K562 (cell line): ENCODE data around the gene TMEM273. TPM values are rescaled to one million over a fixed set of nuclear protein-coding genes. Genes with fewer than 3 reads are reported as not detected.

Experiments used
- ATAC-seq: fragments of 200-7000 bp; cut with Tn5 transposase; 3 replicates; pipeline ENCODE4 v1.9.1; 2020; ENCODE audit warnings: moderate library complexity
- BruUV-seq: library from RNA; stranded (reverse); fragments of 400-500 nt; replicated peaks from 2 replicates; lab custom pipeline; 2021; lab: Mats Ljungman, UMichigan
- CTCF ChIA-PET: fragments of 300-600 bp; formaldehyde crosslinking; extraction: SDS; loops from one replicate; lab custom pipeline; 2021; ENCODE audit warnings: low intra/inter-chr PET ratio; lab: Yijun Ruan, JAX
- POLR2A ChIA-PET: fragments of 300-600, 350-650 bp; sonication (Branson Sonifier 250); formaldehyde crosslinking; extraction: SDS; loops from one replicate; lab custom pipeline; 2021; ENCODE audit warnings: antibody characterized with exemption, inconsistent platforms; lab: Yijun Ruan, JAX
- DNase-seq, 4 experiments: peaks; one replicate each; pipeline versions ENCODE4 v3.0.0 to v3.0.0-alpha.2; 2011 to 2018; ENCODE audit warnings: low spot score in 3 of 4, mixed read lengths in 3 of 4; ENCODE audit errors: extremely low read depth in 1 of 4
- FAIRE-seq: peaks from 2 replicates; lab custom pipeline; 2011; peaks lifted over from hg19 to GRCh38; lab: Jason Lieb, UNC
- H2AFZ ChIP-seq: 2 replicates; pipeline ENCODE4 v1.6.0; 2011; ENCODE audit warnings: low read depth, low read length, control low read depth, inconsistent platforms
- H3K27ac ChIP-seq: fragments of 200-600 bp; 3 replicates; pipeline ENCODE4 v1.8.0; 2011; ENCODE audit warnings: low read depth, mild to moderate bottlenecking, control low read depth, inconsistent platforms, low read length, moderate library complexity, mixed read lengths; ENCODE audit errors: extremely low read depth
- H3K27me3 ChIP-seq, 2 experiments: fragments of 300-600 bp in 1 of 2; 2 replicates in 1 of 2; 3 replicates in 1 of 2; pipeline versions ENCODE4 v1.6.0 to v1.8.0; 2011; ENCODE audit warnings: inconsistent platforms in 2 of 2, low read length in 2 of 2, mild to moderate bottlenecking in 1 of 2, mixed read lengths in 1 of 2, moderate library complexity in 1 of 2; ENCODE audit not compliant: control insufficient read depth in 2 of 2, insufficient read depth in 2 of 2
- H3K36me3 ChIP-seq: fragments of 300-600 bp; 3 replicates; pipeline ENCODE4 v1.8.0; 2011; ENCODE audit warnings: mild to moderate bottlenecking, low read length, inconsistent platforms; ENCODE audit not compliant: control insufficient read depth, insufficient read depth
- H3K4me1 ChIP-seq, 2 experiments: fragments of 200-600 bp in 1 of 2; replicated peaks in 1 of 2; 2 replicates in 1 of 2; 3 replicates in 1 of 2; pipeline versions ENCODE4 v1.5.1 to v1.8.0; 2011; ENCODE audit warnings: inconsistent platforms in 2 of 2, low read length in 2 of 2, mild to moderate bottlenecking in 1 of 2, mixed read lengths in 1 of 2, moderate library complexity in 1 of 2; ENCODE audit not compliant: control insufficient read depth in 2 of 2, insufficient read depth in 2 of 2
- H3K4me2 ChIP-seq: 2 replicates; pipeline ENCODE4 v1.6.1; 2011; ENCODE audit warnings: low read length, control low read depth, inconsistent platforms, mixed read lengths; ENCODE audit not compliant: insufficient read depth
- H3K4me3 ChIP-seq: fragments of 200-600 bp; sonication (generic), shearing (Covaris generic); 2 replicates; pipeline ENCODE4 v1.5.1; 2016; ENCODE audit warnings: control low read depth, inconsistent platforms
- H3K79me2 ChIP-seq: fragments of 200-600 bp; 3 replicates; pipeline ENCODE4 v1.8.0; 2011; ENCODE audit warnings: low read length, inconsistent platforms; ENCODE audit not compliant: control insufficient read depth, insufficient read depth
- H3K9ac ChIP-seq, 2 experiments: 2 replicates each; pipeline versions ENCODE4 v1.6.0 to v1.6.1; 2011; ENCODE audit warnings: low read depth in 2 of 2, low read length in 2 of 2, control low read depth in 1 of 2, inconsistent platforms in 1 of 2, mild to moderate bottlenecking in 1 of 2, mixed read lengths in 1 of 2; ENCODE audit not compliant: insufficient read depth in 1 of 2
- H3K9me1 ChIP-seq: one replicate; pipeline ENCODE4 v1.6.0; 2011; ENCODE audit warnings: inconsistent platforms, mild to moderate bottlenecking, low read length, moderate library complexity; ENCODE audit not compliant: control insufficient read depth, insufficient read depth
- H3K9me3 ChIP-seq: replicated peaks from 2 replicates; pipeline ENCODE4 v1.5.1; 2011; ENCODE audit warnings: low read depth, low read length, inconsistent platforms; ENCODE audit not compliant: control insufficient read depth, insufficient read depth
- H4K20me1 ChIP-seq: replicated peaks from 2 replicates; pipeline ENCODE4 v1.6.1; 2011; ENCODE audit warnings: low read length, inconsistent platforms, mixed read lengths; ENCODE audit not compliant: control insufficient read depth, insufficient read depth
- E2F6 ChIP-seq, 2 experiments: IDR thresholded peaks; 2 replicates each; pipeline ENCODE4 v1.6.1; 2011; ENCODE audit warnings: borderline replicate concordance in 1 of 2, control low read depth in 1 of 2, low read depth in 1 of 2, low read length in 1 of 2, mild to moderate bottlenecking in 1 of 2, mixed read lengths in 1 of 2, moderate library complexity in 1 of 2; ENCODE audit not compliant: insufficient read depth in 1 of 2, insufficient read length in 1 of 2, poor library complexity in 1 of 2, severe bottlenecking in 1 of 2; ENCODE audit errors: extremely low read depth in 1 of 2
- WHSC1 ChIP-seq: IDR thresholded peaks from one replicate; pipeline ENCODE4 v1.6.1; 2012; ENCODE audit warnings: low read length, control low read depth, inconsistent platforms
- WGBS: fragments of 100-300 bp; shearing (Covaris generic); methylation state at CpG from one replicate; pipeline ENCODE4 v1.1.6; 2016; ENCODE audit warnings: low coverage, mixed read lengths; ENCODE audit not compliant: insufficient coverage; ENCODE audit errors: missing lambda C conversion rate; 5-methylcytosine and 5-hydroxymethylcytosine counted together
- in situ Hi-C: fragments of 300-500 bp; cut with MboI; formaldehyde crosslinking; loops from 4 replicates; pipeline ENCODE4 v1.15.0; 2018; ENCODE audit warnings: inconsistent platforms, mixed read lengths
- intact Hi-C: fragments of 100-400 bp; cut with micrococcal nuclease; formaldehyde crosslinking; loops from 2 replicates; pipeline ENCODE4 v1.14.2; 2022
- polyA plus RNA-seq, 8 experiments: library from polyadenylated mRNA; depleted of rRNA in 4 of 8; stranded (reverse) in 5 of 8; unstranded in 3 of 8; fragments of >200 nt; fragmentation: Nextera tagmentation in 2 of 8; fragmentation: Illumina TruSeq in 1 of 8; extraction: Ambion mirVana in 2 of 8; extraction: Trizol in 1 of 8; gene quantifications; 2 replicates each; pipeline versions ENCODE4 v1.2.1 to v1.2.3, GENCODE V29; 2011 to 2014; ENCODE audit warnings: inconsistent platforms in 1 of 8, missing spikeins in 1 of 8
- total RNA-seq, 7 experiments: library from RNA; depleted of rRNA in 6 of 7; stranded (reverse); fragments of >200 nt in 6 of 7; fragmentation: Illumina TruSeq in 2 of 7; extraction: Trizol in 2 of 7; gene quantifications; 2 replicates each; pipeline versions ENCODE4 v1.2.1 to v1.2.3, GENCODE V29; 2011 to 2021; ENCODE audit warnings: low replicate concordance in 1 of 7

TMEM273 gene
- total and polyA plus RNA-seq, 9 of the 15 experiments (the other 6 are each of a cell fraction or from before 2014, with no cell fraction given), result 39.2 to 131 (median 95.6) TPM

DNA sequence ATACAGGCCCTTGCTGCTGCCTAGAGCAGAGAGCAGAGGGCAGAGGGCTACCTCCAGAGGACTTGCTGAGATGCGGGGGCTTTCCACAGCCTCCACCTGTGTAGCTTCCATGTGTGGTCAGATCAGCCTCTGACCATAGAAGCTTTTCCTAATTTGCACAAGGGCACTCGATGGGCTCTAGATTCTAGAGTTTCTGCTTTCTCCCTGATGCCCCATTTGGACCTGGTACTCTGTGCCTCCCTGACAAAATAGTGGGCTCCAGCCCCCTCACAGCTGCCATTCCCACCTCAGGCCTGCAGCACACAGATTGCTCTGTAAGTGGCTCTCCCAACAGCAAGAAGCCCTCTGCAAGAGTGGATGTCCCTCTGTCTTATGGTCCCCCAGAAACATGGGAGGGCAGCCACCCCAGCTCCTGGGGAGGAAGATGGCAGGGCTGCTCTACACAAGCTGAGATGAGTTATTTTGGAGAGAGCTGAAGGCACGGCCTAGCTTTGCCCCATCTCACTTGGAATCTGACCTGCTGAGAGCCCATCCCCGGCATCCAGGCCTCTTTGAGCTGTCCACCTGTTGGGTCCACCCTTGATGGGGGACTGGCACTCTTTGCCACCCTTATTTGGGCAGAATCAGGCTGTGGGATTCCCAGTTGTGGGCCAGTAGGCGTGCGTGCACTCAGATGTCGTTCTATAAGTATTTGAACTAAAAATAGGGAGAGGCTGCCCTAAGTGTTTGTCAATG, 16.7 kb downstream of the TMEM273 start:
- Histone ChIP-seq H3K4me2 (no peak overlapping the region), H4K20me1 (no peaks in the 10 kb centered on the region), H2AFZ (no peak overlapping the region), H3K9me3 (no peaks in the 10 kb centered on the region), H3K9me1 (peaks cover 16% of the 10 kb centered on the region), H3K4me1 (peaks cover 82 to 96% of the 10 kb centered on the region in 2 experiments), H3K4me3 (no peak overlapping the region), H3K27me3 (no peaks in the 10 kb centered on the region), H3K27ac (no peak overlapping the region), H3K36me3 (peaks cover 33% of the 10 kb centered on the region; the same call in 2 of the 3 replicates), H3K79me2 (peaks cover 69% of the 10 kb centered on the region), H3K9ac (peak overlapping the region in 1 of 2 experiments; percentile 66; a peak in 1 of 4 replicates)
- DNase-seq, result no peak
- in situ Hi-C loops (no loop called here), intact Hi-C loops (loop anchor here (5.0 kb wide), 1 partner anchor 106 kb away; no protein-coding TSS in a partner anchor)
- WGBS, result 80% methylated on average over 7 of the region's 7 CpGs
- TF ChIP-seq E2F6 (IDR thresholded peaks at IDR 0.05; ENCODE audit: borderline replicate concordance in 1 of 2, extremely low read depth in 1 of 2, insufficient read depth in 1 of 2, insufficient read length in 1 of 2, low read depth in 1 of 2, low read length in 1 of 2, poor library complexity in 1 of 2, severe bottlenecking in 1 of 2) (no peak), WHSC1 (peak; percentile 77)
- ATAC-seq, result no peak
- CTCF ChIA-PET, result no interaction called here
- no TSS peak for BruUV-seq
- POLR2A ChIA-PET, result interaction anchor here (4.1 kb wide), 1 partner anchor 10 kb away, joined by 30 read pairs; no protein-coding TSS in a partner anchor
- FAIRE-seq, result no peak
